Glutamatergic neuron (in vitro differentiated cells): ENCODE data around the gene DDHD1. TPM values are rescaled to one million over a fixed set of nuclear protein-coding genes. Genes with fewer than 3 reads are reported as not detected.

Experiments
- DNase-seq: peaks from one replicate; pipeline ENCODE4 v3.0.0; 2022
- H3K27ac Mint-ChIP-seq: one replicate; pipeline ENCODE4 v1.8.0; 2020; ENCODE audit warnings: mild to moderate bottlenecking, mixed read lengths, inconsistent platforms; ENCODE audit not compliant: unreplicated experiment
- H3K27me3 Mint-ChIP-seq: one replicate; pipeline ENCODE4 v1.8.0; 2020; ENCODE audit warnings: mild to moderate bottlenecking, moderate library complexity, mixed read lengths, inconsistent platforms; ENCODE audit not compliant: unreplicated experiment
- H3K36me3 Mint-ChIP-seq: one replicate; pipeline ENCODE4 v1.8.0; 2020; ENCODE audit warnings: mild to moderate bottlenecking, mixed read lengths, inconsistent platforms; ENCODE audit not compliant: unreplicated experiment
- H3K4me1 Mint-ChIP-seq: one replicate; pipeline ENCODE4 v1.8.0; 2020; ENCODE audit warnings: mild to moderate bottlenecking, low read depth, mixed read lengths, inconsistent platforms; ENCODE audit not compliant: unreplicated experiment
- H3K4me3 Mint-ChIP-seq: one replicate; pipeline ENCODE4 v1.8.0; 2020; ENCODE audit warnings: mild to moderate bottlenecking, mixed read lengths, inconsistent platforms; ENCODE audit not compliant: unreplicated experiment
- H3K9me3 Mint-ChIP-seq: one replicate; pipeline ENCODE4 v1.8.0; 2020; ENCODE audit warnings: mild to moderate bottlenecking, moderate library complexity, mixed read lengths, inconsistent platforms; ENCODE audit not compliant: unreplicated experiment
- total RNA-seq: library from RNA; stranded (reverse); fragmentation: NEBNext Ultra II Directional; extraction: Animal tissue kit (Norgen Biotek cat#: 25700); gene quantifications from one replicate; pipeline ENCODE4 v1.2.1, GENCODE V29; 2021; ENCODE audit not compliant: unreplicated experiment
- TF ChIP-seq, protein P1 (sequence below): fragments of 200-600 bp; sonication (generic); IDR thresholded peaks from one replicate; pipeline ENCODE4 v1.5.0; 2021; ENCODE audit not compliant: partially characterized antibody, unreplicated experiment

The DDHD1 gene
- total RNA-seq, 1 donor from 2014 or later: 38.1 TPM

DNA sequence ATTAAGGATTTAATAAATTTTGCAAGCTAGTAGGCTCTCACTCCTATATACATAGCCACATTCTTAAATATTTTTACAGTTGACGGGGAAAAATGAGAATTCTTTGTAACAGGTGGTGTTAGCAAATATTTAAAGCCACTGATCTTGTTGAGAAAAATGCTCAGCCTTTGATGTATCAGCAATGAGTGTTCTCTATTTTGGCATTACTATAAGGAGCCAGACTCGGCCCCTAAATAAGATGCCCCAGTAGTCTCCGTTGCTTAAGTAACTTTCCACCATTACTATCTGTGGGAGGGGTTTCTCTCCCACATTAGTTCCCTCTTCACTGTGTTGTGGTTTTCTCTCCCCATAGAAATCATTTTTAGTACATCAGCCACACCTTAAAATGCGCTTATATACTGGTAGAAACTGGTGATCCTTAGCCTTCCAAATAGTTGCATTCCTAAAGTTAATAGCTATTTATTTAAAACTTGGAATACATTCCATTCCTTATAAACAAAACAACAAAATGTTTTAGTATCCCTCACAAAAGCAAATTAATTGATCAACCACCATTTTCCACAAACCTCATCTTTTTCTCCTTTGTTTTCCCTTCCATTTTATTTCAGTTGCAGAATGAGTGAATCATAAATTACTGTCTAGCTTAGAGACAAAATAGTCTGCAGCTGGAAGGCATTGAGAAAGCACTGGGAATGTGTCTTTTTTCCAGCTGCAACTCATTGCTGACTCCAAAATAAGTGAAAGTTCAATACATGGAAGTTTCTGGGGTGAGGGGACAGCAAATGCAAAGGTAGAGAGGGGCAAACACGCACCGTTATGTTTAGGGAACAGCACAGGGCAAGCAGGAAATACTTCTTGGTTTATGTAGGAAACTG lies 117.5 kb downstream of the DDHD1 start:
- H3K9me3 Mint-ChIP-seq: no peaks in the 10 kb centered on the region
- H3K27ac Mint-ChIP-seq: no peak overlapping the region
- H3K4me1 Mint-ChIP-seq: peaks cover 1% of the 10 kb centered on the region
- H3K4me3 Mint-ChIP-seq: no peak overlapping the region
- peaks cover 1% of the 10 kb centered on the region for H3K27me3 Mint-ChIP-seq
- no peak for DNase-seq
- TF ChIP-seq, protein P1, sequence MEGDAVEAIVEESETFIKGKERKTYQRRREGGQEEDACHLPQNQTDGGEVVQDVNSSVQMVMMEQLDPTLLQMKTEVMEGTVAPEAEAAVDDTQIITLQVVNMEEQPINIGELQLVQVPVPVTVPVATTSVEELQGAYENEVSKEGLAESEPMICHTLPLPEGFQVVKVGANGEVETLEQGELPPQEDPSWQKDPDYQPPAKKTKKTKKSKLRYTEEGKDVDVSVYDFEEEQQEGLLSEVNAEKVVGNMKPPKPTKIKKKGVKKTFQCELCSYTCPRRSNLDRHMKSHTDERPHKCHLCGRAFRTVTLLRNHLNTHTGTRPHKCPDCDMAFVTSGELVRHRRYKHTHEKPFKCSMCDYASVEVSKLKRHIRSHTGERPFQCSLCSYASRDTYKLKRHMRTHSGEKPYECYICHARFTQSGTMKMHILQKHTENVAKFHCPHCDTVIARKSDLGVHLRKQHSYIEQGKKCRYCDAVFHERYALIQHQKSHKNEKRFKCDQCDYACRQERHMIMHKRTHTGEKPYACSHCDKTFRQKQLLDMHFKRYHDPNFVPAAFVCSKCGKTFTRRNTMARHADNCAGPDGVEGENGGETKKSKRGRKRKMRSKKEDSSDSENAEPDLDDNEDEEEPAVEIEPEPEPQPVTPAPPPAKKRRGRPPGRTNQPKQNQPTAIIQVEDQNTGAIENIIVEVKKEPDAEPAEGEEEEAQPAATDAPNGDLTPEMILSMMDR: no peak
- peaks cover 6% of the 10 kb centered on the region for H3K36me3 Mint-ChIP-seq

DNA sequence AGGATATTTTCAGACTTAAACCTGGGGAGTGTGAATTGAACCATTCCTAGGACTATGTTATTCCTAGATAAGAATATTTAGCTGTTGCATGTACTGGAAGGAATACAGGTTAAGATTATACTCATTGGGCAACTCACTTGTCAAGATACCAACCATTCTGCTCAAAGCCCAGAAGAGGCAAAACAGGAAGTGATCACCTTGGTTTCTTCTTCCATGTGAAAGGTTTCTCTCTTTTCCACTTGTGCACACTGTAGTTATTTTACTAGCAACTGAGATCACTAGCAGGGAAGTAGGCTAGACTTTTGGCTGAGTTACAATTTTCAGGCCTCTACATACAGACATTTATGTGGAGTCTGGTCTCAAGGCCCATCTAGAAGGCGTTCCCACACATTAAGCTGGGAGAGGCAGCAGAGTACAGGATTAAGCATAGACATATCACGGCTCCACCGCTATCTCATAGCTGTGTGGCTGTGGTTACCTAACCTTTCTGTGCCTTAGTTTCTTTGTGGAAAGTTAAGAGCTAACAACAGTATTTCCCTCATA lies 118.4 kb downstream of the DDHD1 start:
- TF ChIP-seq, protein P1: no peak
- Mint-ChIP-seq H3K4me3 (no peak overlapping the region), H3K27me3 (peaks cover 1% of the 10 kb centered on the region), H3K36me3 (peaks cover 6% of the 10 kb centered on the region), H3K4me1 (no peaks in the 10 kb centered on the region), H3K9me3 (peaks cover 3% of the 10 kb centered on the region), H3K27ac (no peak overlapping the region)
- DNase-seq: no peak

DNA sequence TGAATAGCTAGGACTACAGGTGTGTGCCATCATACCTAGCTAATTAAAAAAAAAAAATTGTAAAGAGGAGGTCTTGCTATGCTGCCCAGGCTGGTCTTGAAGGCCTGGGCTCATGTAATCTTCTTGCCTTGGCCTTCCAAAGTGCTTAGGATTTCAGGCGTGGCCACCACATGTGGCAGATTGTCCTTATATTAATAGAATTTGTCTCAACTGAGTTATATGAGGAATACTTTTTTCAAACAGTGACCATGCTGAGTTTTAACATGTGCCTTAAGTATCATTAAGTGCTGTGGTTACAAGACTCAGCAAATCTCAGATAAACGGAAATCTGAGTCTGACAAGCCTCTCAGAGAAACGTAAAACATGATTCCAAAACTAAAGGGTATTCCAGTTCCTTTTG lies 119.1 kb downstream of the DDHD1 start:
- Mint-ChIP-seq H3K4me1 (no peaks in the 10 kb centered on the region), H3K36me3 (peaks cover 6% of the 10 kb centered on the region), H3K27me3 (peaks cover 1% of the 10 kb centered on the region), H3K27ac (no peak overlapping the region), H3K4me3 (no peak overlapping the region), H3K9me3 (peaks cover 3% of the 10 kb centered on the region)
- DNase-seq: no peak
- TF ChIP-seq, protein P1: no peak

DNA sequence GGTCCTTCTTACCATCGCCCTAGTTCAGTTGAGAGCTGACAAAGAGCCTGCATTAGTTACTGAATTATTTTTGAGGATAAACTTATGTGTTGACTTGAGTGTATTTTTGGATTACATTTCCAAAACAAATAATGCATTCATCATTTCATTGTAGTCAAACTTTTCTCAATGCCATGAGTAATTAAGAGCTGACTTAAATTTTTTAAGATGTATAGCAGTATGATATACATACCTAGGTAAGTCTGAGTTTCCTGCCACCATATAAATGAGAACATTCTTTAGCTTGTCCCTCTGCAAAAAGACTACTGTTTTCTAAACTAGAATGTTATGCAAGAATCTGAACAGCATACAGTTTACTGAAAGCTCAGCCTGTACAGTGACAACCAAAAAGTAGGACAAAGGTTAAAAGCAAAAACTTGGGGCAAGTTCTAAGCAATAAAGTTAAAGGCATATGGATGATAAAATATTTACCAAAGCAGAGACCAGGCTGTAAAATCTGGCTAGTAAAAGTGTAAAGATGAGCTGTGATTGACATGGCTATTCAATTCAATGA lies 120.2 kb downstream of the DDHD1 start:
- H3K27ac Mint-ChIP-seq: no peak overlapping the region
- no peaks in the 10 kb centered on the region for H3K27me3 Mint-ChIP-seq
- peaks cover 6% of the 10 kb centered on the region for H3K36me3 Mint-ChIP-seq
- no peak for DNase-seq
- TF ChIP-seq, protein P1: no peak
- H3K9me3 Mint-ChIP-seq: peaks cover 3% of the 10 kb centered on the region
- no peak overlapping the region for H3K4me3 Mint-ChIP-seq
- H3K4me1 Mint-ChIP-seq: no peaks in the 10 kb centered on the region
